GM12878 (cell line): ENCODE results near the gene HIBCH. TPM values are rescaled to one million over a fixed set of nuclear protein-coding genes. Genes with fewer than 3 reads are reported as not detected.

ENCODE experiments used
- ATAC-seq: fragments of 200-7000 bp; cut with Tn5 transposase; 3 replicates; pipeline ENCODE4 v1.9.1; 2020; ENCODE audit warnings: mild to moderate bottlenecking, moderate library complexity
- BruUV-seq: library from RNA; stranded (reverse); fragments of 400-500 nt; replicated peaks from 2 replicates; lab custom pipeline; 2021; lab: Mats Ljungman, UMichigan
- CTCF ChIA-PET: fragments of 300-600 bp; sonication (Branson Sonifier 250); formaldehyde crosslinking; extraction: SDS; loops from one replicate; lab custom pipeline; 2021; ENCODE audit warnings: inconsistent platforms; lab: Yijun Ruan, JAX
- POLR2A ChIA-PET: fragments of 350-600 bp; formaldehyde crosslinking; extraction: SDS; loops from one replicate; lab custom pipeline; 2021; ENCODE audit warnings: inconsistent platforms; lab: Charles Lee
- RAD21 ChIA-PET: fragments of 300-600 bp; sonication (Branson Sonifier 250); formaldehyde crosslinking; loops from one replicate; lab custom pipeline; 2023; ENCODE audit warnings: antibody characterized with exemption; ENCODE audit not compliant: unreplicated experiment; lab: Charles Lee
- SMC1A ChIA-PET: fragments of 300-600 bp; sonication (Branson Sonifier 250); formaldehyde crosslinking; loops from one replicate; lab custom pipeline; 2023; ENCODE audit not compliant: unreplicated experiment, uncharacterized antibody; lab: Charles Lee
- DNase-seq: peaks from one replicate; pipeline ENCODE4 v3.0.0-alpha.2; 2011; ENCODE audit warnings: low read depth, low spot score
- FAIRE-seq: peaks from 3 replicates; lab custom pipeline; 2011; peaks lifted over from hg19 to GRCh38; lab: Jason Lieb, UNC
- H2AFZ ChIP-seq: 2 replicates; pipeline ENCODE4 v1.6.0; 2011; ENCODE audit warnings: low read depth, low read length, control low read depth; ENCODE audit not compliant: control insufficient read depth
- H3K27ac ChIP-seq: 2 replicates; pipeline ENCODE4 v1.5.1; 2011; ENCODE audit warnings: control low read depth; ENCODE audit not compliant: control insufficient read depth, insufficient read depth
- H3K27me3 ChIP-seq, 2 experiments: replicated peaks in 1 of 2; 2 replicates each; pipeline versions ENCODE4 v1.6.0 to v1.6.1; 2011; ENCODE audit warnings: low read length in 1 of 2; ENCODE audit not compliant: control insufficient read depth in 2 of 2, insufficient read depth in 2 of 2
- H3K36me3 ChIP-seq, 2 experiments: 2 replicates each; pipeline ENCODE4 v1.5.1; 2011; ENCODE audit warnings: low read length in 1 of 2; ENCODE audit not compliant: control insufficient read depth in 2 of 2, insufficient read depth in 2 of 2
- H3K4me1 ChIP-seq: 2 replicates; pipeline ENCODE4 v1.6.1; 2011; ENCODE audit warnings: mild to moderate bottlenecking, low read length, moderate library complexity, mixed read lengths; ENCODE audit not compliant: control insufficient read depth, insufficient read depth
- H3K4me2 ChIP-seq: 2 replicates; pipeline ENCODE4 v1.6.0; 2011; ENCODE audit warnings: control low read depth; ENCODE audit not compliant: control insufficient read depth, insufficient read depth
- H3K4me3 ChIP-seq: fragments of 200-600 bp; sonication (generic); 2 replicates; pipeline ENCODE4 v1.5.1; 2016
- H3K79me2 ChIP-seq: 2 replicates; pipeline ENCODE4 v1.6.0; 2011; ENCODE audit warnings: low read length; ENCODE audit not compliant: control insufficient read depth, insufficient read depth
- H3K9ac ChIP-seq: 2 replicates; pipeline ENCODE4 v1.8.0; 2011; ENCODE audit warnings: low read length, control low read depth, mixed read lengths; ENCODE audit not compliant: control insufficient read depth, insufficient read depth
- H3K9me3 ChIP-seq: replicated peaks from 3 replicates; pipeline ENCODE4 v1.5.1; 2011; ENCODE audit warnings: mild to moderate bottlenecking, low read length; ENCODE audit not compliant: control insufficient read depth, insufficient read depth
- H4K20me1 ChIP-seq: 2 replicates; pipeline ENCODE4 v1.6.0; 2011; ENCODE audit not compliant: control insufficient read depth, insufficient read depth
- JUND ChIP-seq: IDR thresholded peaks from 2 replicates; pipeline ENCODE4 v1.6.1; 2012; ENCODE audit warnings: low read depth, mild to moderate bottlenecking, low read length, improper control_type of control experiment, moderate library complexity
- NFIC ChIP-seq: IDR thresholded peaks from 2 replicates; pipeline ENCODE4 v1.6.1; 2012; ENCODE audit warnings: low read depth, mild to moderate bottlenecking, inconsistent platforms, low read length, moderate library complexity
- PAX5 ChIP-seq: IDR thresholded peaks from 2 replicates; pipeline ENCODE4 v1.6.1; 2011; ENCODE audit warnings: low read depth, low read length, borderline replicate concordance
- RBBP5 ChIP-seq: fragments of 200-600 bp; sonication (generic); conservative IDR thresholded peaks from 2 replicates; pipeline ENCODE4 v1.6.1; 2016
- SMC3 ChIP-seq: IDR thresholded peaks from 2 replicates; pipeline ENCODE4 v1.6.1; 2011; ENCODE audit warnings: low read length, improper control_type of control experiment, borderline replicate concordance
- STAT3 ChIP-seq: IDR thresholded peaks from 2 replicates; pipeline ENCODE4 v1.6.1; 2011; ENCODE audit warnings: low read depth, low read length, improper control_type of control experiment
- TARDBP ChIP-seq: IDR thresholded peaks from 2 replicates; pipeline ENCODE4 v1.6.1; 2016; ENCODE audit warnings: borderline replicate concordance
- TBL1XR1 ChIP-seq: IDR thresholded peaks from 2 replicates; pipeline ENCODE4 v1.6.1; 2012; ENCODE audit warnings: low read depth, low read length, improper control_type of control experiment
- ZBTB4 ChIP-seq: fragments of 450-650 bp; formaldehyde crosslinking; IDR thresholded peaks from 2 replicates; pipeline ENCODE4 v1.4.0; 2022; ENCODE audit warnings: mild to moderate bottlenecking, moderate library complexity
- ZNF622 ChIP-seq: fragments of 450-650 bp; IDR thresholded peaks from 2 replicates; pipeline ENCODE4 v1.6.1; 2017; ENCODE audit warnings: mild to moderate bottlenecking, inconsistent platforms
- WGBS: methylation state at CpG from one replicate; pipeline ENCODE4 v1.1.6; 2016; ENCODE audit warnings: low lambda C conversion rate; ENCODE audit not compliant: insufficient replicate concordance, insufficient coverage; ENCODE audit errors: missing lambda C conversion rate; 5-methylcytosine and 5-hydroxymethylcytosine counted together
- in situ Hi-C: fragments of 300-500 bp; cut with MboI; formaldehyde crosslinking; loops from 9 replicates; pipeline ENCODE4 v1.14.3; 2018; ENCODE audit warnings: mixed read lengths
- intact Hi-C: fragments of 100-400 bp; cut with micrococcal nuclease; formaldehyde crosslinking; loops from one replicate; pipeline ENCODE4 v1.14.2; 2022; ENCODE audit not compliant: unreplicated experiment
- polyA plus RNA-seq, 11 experiments: library from polyadenylated mRNA; depleted of rRNA in 4 of 11; unstranded in 6 of 11; stranded (reverse) in 5 of 11; fragments of >200 nt; fragmentation: Nextera tagmentation in 4 of 11; fragmentation: Illumina TruSeq in 1 of 11; extraction: Ambion mirVana in 4 of 11; extraction: Trizol in 1 of 11; gene quantifications; 1 replicate in 1 of 11; 2 replicates in 10 of 11; pipeline versions ENCODE4 v1.2.1 to v1.2.3, GENCODE V29; 2011 to 2016; ENCODE audit warnings: inconsistent platforms in 2 of 11, missing spikeins in 2 of 11, low read depth in 1 of 11
- total RNA-seq, 4 experiments: library from RNA; depleted of rRNA in 3 of 4; stranded (reverse); fragments of >200 nt in 3 of 4; fragmentation: Illumina TruSeq in 1 of 4; extraction: Trizol in 1 of 4; gene quantifications; 2 replicates each; pipeline versions ENCODE4 v1.2.1 to v1.2.3, GENCODE V29; 2013 to 2021

Gene HIBCH
- total and polyA plus RNA-seq, 10 of the 15 experiments (the other 5 are each of a cell fraction or from before 2014, with no cell fraction given) = 22.3 to 81.0 (median 37.4) TPM

GRCh38 chr2:190170673-190171072 lies 149.0 kb downstream of the HIBCH start:
- Histone ChIP-seq H4K20me1 (no peaks in the 10 kb centered on the region), H3K36me3 (no peaks in the 10 kb centered on the region), H3K4me1 (no peaks in the 10 kb centered on the region), H3K9me3 (peaks cover 2% of the 10 kb centered on the region; the same call in 1 of the 3 replicates), H3K27me3 (no peaks in the 10 kb centered on the region), H3K4me2 (no peak overlapping the region), H3K27ac (no peak overlapping the region), H3K4me3 (no peak overlapping the region), H2AFZ (no peak overlapping the region), H3K9ac (no peak overlapping the region), H3K79me2 (no peaks in the 10 kb centered on the region)
- ChIA-PET SMC1A (interaction anchor here (1.3 to 4.1 kb wide), 3 partner anchors 9 to 15 kb away, joined by 3 to 25 read pairs (median 14); a partner anchor contains a TSS), CTCF (interaction anchor here (1.2 to 1.9 kb wide), 2 partner anchors 9 to 34 kb away, joined by 3 to 9 read pairs; a partner anchor contains a TSS), RAD21 (interaction anchor here (2.0 kb wide), 1 partner anchor 9 kb away, joined by 5 read pairs; no protein-coding TSS in a partner anchor), POLR2A (interaction anchor here (1.0 kb wide), 1 partner anchor 8 kb away, joined by 3 read pairs; no protein-coding TSS in a partner anchor)
- no peak for TF ChIP-seq RBBP5
- in situ Hi-C loops (no loop called here), intact Hi-C loops (no loop called here)
- no peak for ATAC-seq
- WGBS = 18% methylated on average over 2 of the region's 2 CpGs
- FAIRE-seq = no peak
- no peak for DNase-seq
- no TSS peak for BruUV-seq

GRCh38 chr2:190169221-190170072 lies 150.2 kb downstream of the HIBCH start:
- peaks cover 2% of the 10 kb centered on the region; the same call in 1 of the 3 replicates for H3K9me3 ChIP-seq
- no peaks in the 10 kb centered on the region for H4K20me1 ChIP-seq
- CTCF ChIA-PET = interaction anchor here (1.0 to 1.5 kb wide), 4 partner anchors 10 to 108 kb away, joined by 3 to 5 read pairs (median 3); no protein-coding TSS in a partner anchor
- no peaks in the 10 kb centered on the region for H3K79me2 ChIP-seq
- H3K9ac ChIP-seq = no peak overlapping the region
- no peaks in the 10 kb centered on the region for H3K27me3 ChIP-seq
- no peak overlapping the region for H3K4me2 ChIP-seq
- intact Hi-C loops = no loop called here
- FAIRE-seq (no peak), ATAC-seq (no peak), DNase-seq (no peak)
- no peak overlapping the region for H3K27ac ChIP-seq
- BruUV-seq = no TSS peak
- in situ Hi-C loops = no loop called here
- H3K4me3 ChIP-seq = no peak overlapping the region
- no peaks in the 10 kb centered on the region for H3K36me3 ChIP-seq
- SMC1A ChIA-PET = interaction anchor here (0.7 to 4.1 kb wide), 4 partner anchors 8 to 42 kb away, joined by 3 to 25 read pairs (median 9); a partner anchor contains a TSS
- POLR2A ChIA-PET = interaction anchor here (0.6 kb wide), 1 partner anchor 1683 kb away, joined by 3 read pairs; no protein-coding TSS in a partner anchor
- RAD21 ChIA-PET = interaction anchor here (1.4 to 2.0 kb wide), 2 partner anchors 9 to 10 kb away, joined by 4 to 5 read pairs; no protein-coding TSS in a partner anchor
- H2AFZ ChIP-seq = no peak overlapping the region
- WGBS = 47% methylated on average over 5 of the region's 5 CpGs
- no peaks in the 10 kb centered on the region for H3K4me1 ChIP-seq
- TF ChIP-seq TARDBP (no peak), TBL1XR1 (no peak), STAT3 (no peak), ZNF622 (no peak), ZBTB4 (CRISPR knock-in tag) (no peak), SMC3 (no peak), NFIC (no peak), JUND (no peak), PAX5 (no peak)
